Natural killer cell (primary cell): Measurements from ENCODE around the gene TTF2. TPM values are rescaled to one million over a fixed set of nuclear protein-coding genes. Genes with fewer than 3 reads are reported as not detected.

Experiments
- ATAC-seq, 3 donors: fragments of 150-1000 bp in 2 of 3; fragments of 200-7000 bp in 1 of 3; cut with Tn5 transposase; 1 replicate in 1 of 3; 2 replicates in 2 of 3; pipeline ENCODE4 v1.10.0; 2021; ENCODE audit warnings: mild to moderate bottlenecking in 2 of 3, moderate library complexity in 2 of 3
- DNase-seq, 2 donors: peaks; one replicate each; pipeline versions ENCODE4 v3.0.0 to v3.0.0-alpha.2; 2013 to 2021; ENCODE audit warnings: mixed read lengths in 1 of 2
- H3K27ac ChIP-seq: one replicate; pipeline ENCODE4 v1.5.1; 2013; ENCODE audit warnings: mild to moderate bottlenecking, low read length
- H3K27me3 ChIP-seq: one replicate; pipeline ENCODE4 v1.6.1; 2013; ENCODE audit warnings: low read length; ENCODE audit not compliant: control insufficient read depth, insufficient read depth
- H3K36me3 ChIP-seq: one replicate; pipeline ENCODE4 v1.6.1; 2013; ENCODE audit warnings: low read length; ENCODE audit not compliant: control insufficient read depth, insufficient read depth
- H3K4me1 ChIP-seq: one replicate; pipeline ENCODE4 v1.6.1; 2013; ENCODE audit warnings: low read length; ENCODE audit not compliant: control insufficient read depth, insufficient read depth
- H3K4me3 ChIP-seq: one replicate; pipeline ENCODE4 v1.5.1; 2013; ENCODE audit warnings: low read length
- H3K9me3 ChIP-seq: one replicate; pipeline ENCODE4 v1.6.1; 2013; ENCODE audit warnings: low read length; ENCODE audit not compliant: control insufficient read depth, insufficient read depth
- H3K27ac Mint-ChIP-seq, 2 donors: one replicate each; pipeline ENCODE4 v1.8.0; 2022; ENCODE audit warnings: mild to moderate bottlenecking in 2 of 2, mixed read lengths in 2 of 2, moderate library complexity in 1 of 2
- H3K27me3 Mint-ChIP-seq, 2 donors: one replicate each; pipeline ENCODE4 v1.8.0; 2022; ENCODE audit warnings: low read depth in 2 of 2, mixed read lengths in 2 of 2
- H3K36me3 Mint-ChIP-seq: one replicate; pipeline ENCODE4 v1.8.0; 2022; ENCODE audit warnings: mixed read lengths
- H3K4me1 Mint-ChIP-seq, 2 donors: one replicate each; pipeline ENCODE4 v1.8.0; 2022; ENCODE audit warnings: mixed read lengths in 2 of 2
- H3K4me3 Mint-ChIP-seq: one replicate; pipeline ENCODE4 v1.8.0; 2022; ENCODE audit warnings: mild to moderate bottlenecking, moderate library complexity, mixed read lengths
- H3K9me3 Mint-ChIP-seq, 2 donors: one replicate each; pipeline ENCODE4 v1.8.0; 2022; ENCODE audit warnings: mixed read lengths in 2 of 2
- CTCF ChIP-seq: fragments of 200-600 bp; IDR thresholded peaks from one replicate; pipeline ENCODE4 v1.8.0; 2022; ENCODE audit warnings: antibody characterized with exemption
- WGBS: methylation state at CpG from one replicate; pipeline ENCODE4 v1.1.7; 2013; ENCODE audit warnings: missing lambda C conversion rate; ENCODE audit not compliant: insufficient coverage; 5-methylcytosine and 5-hydroxymethylcytosine counted together
- intact Hi-C: fragments of 100-400 bp; cut with micrococcal nuclease; formaldehyde crosslinking; loops from one replicate; pipeline ENCODE4 v1.14.2; 2022
- total RNA-seq, 4 donors: library from RNA; stranded (reverse); fragments of 120-200 nt in 1 of 4; gene quantifications; one replicate each; pipeline versions ENCODE4 v1.2.3 to v1.2.4, GENCODE V29; 2013 to 2022

Gene TTF2
- total RNA-seq = 10 to 100 TPM; 17.9 to 24.7 (median 23.9) TPM
- total RNA-seq (2013) = 34.3 TPM

GRCh38 chr1:117059678-117060440 lies at the start of gene TTF2:
Gene TTF2, plus strand, starts transcription at chr1:117060326. Its CDS starts 21 bp downstream, at chr1:117060347.
- H3K27ac Mint-ChIP-seq = no peak within 1 kb of the TSS
- Histone ChIP-seq H3K27ac (peak within 1 kb of the TSS; percentile 54), H3K4me3 (peak within 1 kb of the TSS; percentile 58), H3K27me3 (no peaks in the 10 kb centered on the region), H3K36me3 (no peaks in the 10 kb centered on the region), H3K9me3 (no peaks in the 10 kb centered on the region), H3K4me1 (peaks cover 16% of the 10 kb centered on the region)
- no peaks in the 10 kb centered on the region for H3K36me3 Mint-ChIP-seq
- DNase-seq = peak; percentile 90 to 98
- H3K9me3 Mint-ChIP-seq = no peaks in the 10 kb centered on the region
- ATAC-seq = peak; percentile 92 to 98 (median 94)
- peaks cover 9 to 16% of the 10 kb centered on the region in 2 donors for H3K4me1 Mint-ChIP-seq
- intact Hi-C loops = loop anchor here (1.0 to 2.0 kb wide), 2 partner anchors 323 to 489 kb away; partner anchors contain the start of gene CD58
- H3K27me3 Mint-ChIP-seq = no peaks in the 10 kb centered on the region
- under 1% methylated on average over 48 of the region's 48 CpGs for WGBS
- TF ChIP-seq CTCF = no peak
- H3K4me3 Mint-ChIP-seq = no peak within 1 kb of the TSS

- Histone ChIP-seq H3K27ac (no peak overlapping the region), H3K9me3 (no peaks in the 10 kb centered on the region), H3K4me3 (no peak overlapping the region), H3K27me3 (no peaks in the 10 kb centered on the region), H3K4me1 (peaks cover 2% of the 10 kb centered on the region), H3K36me3 (no peaks in the 10 kb centered on the region)
- Mint-ChIP-seq H3K9me3 (no peaks in the 10 kb centered on the region), H3K27ac (no peak overlapping the region), H3K36me3 (no peaks in the 10 kb centered on the region), H3K4me3 (no peak overlapping the region), H3K4me1 (peaks cover 4 to 14% of the 10 kb centered on the region in 2 donors), H3K27me3 (peaks cover 3 to 5% of the 10 kb centered on the region in 2 donors)
- ATAC-seq (no peak), DNase-seq (no peak)
- no peak for TF ChIP-seq CTCF
- WGBS = 97% methylated on average over 3 of the region's 3 CpGs
- intact Hi-C loops = no loop called here
These were observed 48.8 kb upstream of the TTF2 start for GRCh38 chr1:117011334-117011733.

GRCh38 chr1:117013309-117013858 lies 46.7 kb upstream of the TTF2 start:
- Mint-ChIP-seq H3K36me3 (no peaks in the 10 kb centered on the region), H3K4me1 (peaks cover 4 to 14% of the 10 kb centered on the region in 2 donors), H3K27ac (no peak overlapping the region), H3K4me3 (no peak overlapping the region), H3K27me3 (no peaks in the 10 kb centered on the region), H3K9me3 (no peaks in the 10 kb centered on the region)
- 91% methylated on average over 5 of the region's 5 CpGs for WGBS
- ATAC-seq (no peak), DNase-seq (no peak)
- H3K27ac ChIP-seq = no peak overlapping the region
- H3K27me3 ChIP-seq = no peaks in the 10 kb centered on the region
- H3K9me3 ChIP-seq = no peaks in the 10 kb centered on the region
- no peak for TF ChIP-seq CTCF
- peaks cover 2% of the 10 kb centered on the region for H3K4me1 ChIP-seq
- intact Hi-C loops = no loop called here
- no peaks in the 10 kb centered on the region for H3K36me3 ChIP-seq
- no peak overlapping the region for H3K4me3 ChIP-seq
